Measurements from ENCODE around the gene TMEM248. TPM values are rescaled to one million over a fixed set of nuclear protein-coding genes. Genes with fewer than 3 reads are reported as not detected.
"Not testable (repeated sequence)": the region's sequence is repeated elsewhere in the genome, so short reads cannot be mapped to it uniquely, and the experiment has no call there.

Gene TMEM248
- total and polyA plus RNA-seq, 2 donors (not counting 3 experiments of a cell fraction or from before 2014, with no cell fraction given), result 107 to 220 TPM

DNA sequence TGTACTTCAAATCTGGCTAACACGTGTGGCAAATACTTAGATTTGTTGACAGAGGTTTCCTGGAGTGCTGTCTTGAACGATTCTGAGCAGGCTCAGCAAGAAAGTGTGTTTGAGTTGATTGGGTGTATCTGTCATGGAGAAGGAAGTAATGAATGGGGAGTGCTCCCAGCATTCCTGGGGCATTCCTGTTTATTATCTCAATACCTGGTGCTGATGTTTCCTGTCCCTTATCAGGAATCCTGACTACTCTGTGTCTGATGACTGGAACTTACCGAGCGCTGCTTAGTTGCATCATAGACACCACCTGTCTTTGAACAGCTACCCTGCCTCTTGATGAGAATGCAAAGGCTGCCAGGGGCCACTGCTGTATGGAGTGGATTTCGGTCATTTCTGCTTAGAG, 41.0 kb upstream of the TMEM248 start:
- BruUV-seq (replicated peaks), result no TSS peak
- H3K79me2 ChIP-seq (ENCODE audit: control insufficient read depth, insufficient read depth, low read length), result no peaks in the 10 kb centered on the region
- intact Hi-C loops (cut with micrococcal nuclease) (no loop called here), dilution Hi-C loops (cut with MboI; ENCODE audit: extremely low pct_ligation_motif_present, low sequenced_read_pairs) (no loop called here)
- H3K9ac ChIP-seq (replicated peaks; ENCODE audit: extremely low read depth, insufficient read depth, low read length), result no peak overlapping the region
- H3K27me3 ChIP-seq (ENCODE audit: control insufficient read depth in 2 of 2, insufficient read depth in 2 of 2, low read length in 2 of 2), result no peaks in the 10 kb centered on the region
- no peak overlapping the region for H3K4me2 ChIP-seq (ENCODE audit: insufficient read depth, low read length)
- ChIA-PET CTCF (no interaction called here), POLR2A (no interaction called here)
- H2AFZ ChIP-seq (ENCODE audit: low read depth, low read length), result no peak overlapping the region
- no peak overlapping the region for H3K4me3 ChIP-seq (replicated peaks in 1 of 3; ENCODE audit: insufficient read depth in 1 of 3, low read depth in 1 of 3, low read length in 3 of 3)
- no peak for DNase-seq (ENCODE audit: low read depth, low spot score)
- H3K4me1 ChIP-seq (ENCODE audit: control insufficient read depth, extremely low read depth, insufficient read depth, low read length), result no peaks in the 10 kb centered on the region
- no peak for FAIRE-seq
- H3K9me1 ChIP-seq (replicated peaks; ENCODE audit: control insufficient read depth, extremely low read depth, insufficient read depth, low read length), result no peaks in the 10 kb centered on the region
- H4K20me1 ChIP-seq (replicated peaks; ENCODE audit: control insufficient read depth, extremely low read depth, insufficient read depth, low read length), result no peaks in the 10 kb centered on the region
- TF ChIP-seq FOS (IDR thresholded peaks at IDR 0.05; ENCODE audit: borderline replicate concordance, insufficient read depth, low read length) (no peak), POLR2A (IDR thresholded peaks at IDR 0.05; ENCODE audit: low read depth, low read length) (no peak), GATA2 (IDR thresholded peaks at IDR 0.05; ENCODE audit: insufficient read depth, insufficient read length, low read depth, low read length) (no peak), POLR2AphosphoS5 (IDR thresholded peaks at IDR 0.05; ENCODE audit: insufficient read depth, low read depth, low read length) (no peak), EZH2 (IDR thresholded peaks at IDR 0.05; ENCODE audit: borderline replicate concordance, low read depth, low read length, severe bottlenecking) (no peak)
- H3K27ac ChIP-seq (ENCODE audit: insufficient read depth, low read depth, low read length), result no peak overlapping the region
- no peaks in the 10 kb centered on the region for H3K9me3 ChIP-seq (replicated peaks; ENCODE audit: control insufficient read depth, insufficient read depth, low read length)
- no peaks in the 10 kb centered on the region for H3K36me3 ChIP-seq (ENCODE audit: control insufficient read depth in 2 of 2, extremely low read depth in 1 of 2, insufficient read depth in 2 of 2, low read length in 2 of 2)

DNA sequence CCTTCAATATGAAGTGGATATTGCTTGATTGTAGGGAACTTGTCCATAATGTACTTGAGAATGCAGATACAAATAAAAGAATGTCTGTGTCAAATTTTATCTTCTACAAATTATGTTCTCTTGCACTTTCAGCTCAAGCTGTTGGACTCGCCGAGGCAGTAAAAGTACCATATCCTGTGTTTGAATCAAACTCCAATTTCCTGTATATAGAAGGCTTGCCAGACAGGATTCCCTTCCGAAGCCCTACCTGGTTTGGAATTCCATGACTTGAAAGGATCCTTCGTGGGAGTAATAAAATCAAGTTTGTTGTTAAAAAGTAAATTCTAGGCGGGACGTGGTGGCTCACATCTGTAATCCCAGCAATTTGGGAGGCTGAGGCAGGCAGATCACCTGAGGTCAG, 40.4 kb upstream of the TMEM248 start:
- POLR2A ChIA-PET; H2AFZ ChIP-seq (ENCODE audit: low read depth, low read length); H3K79me2 ChIP-seq (ENCODE audit: control insufficient read depth, insufficient read depth, low read length); H3K27ac ChIP-seq (ENCODE audit: insufficient read depth, low read depth, low read length); FAIRE-seq; H3K27me3 ChIP-seq (ENCODE audit: control insufficient read depth in 2 of 2, insufficient read depth in 2 of 2, low read length in 2 of 2); H3K9me1 ChIP-seq (replicated peaks; ENCODE audit: control insufficient read depth, extremely low read depth, insufficient read depth, low read length); H3K4me3 ChIP-seq (replicated peaks in 1 of 3; ENCODE audit: insufficient read depth in 1 of 3, low read depth in 1 of 3, low read length in 3 of 3); H3K4me2 ChIP-seq (ENCODE audit: insufficient read depth, low read length); H3K36me3 ChIP-seq (ENCODE audit: control insufficient read depth in 2 of 2, extremely low read depth in 1 of 2, insufficient read depth in 2 of 2, low read length in 2 of 2); H3K9me3 ChIP-seq (replicated peaks; ENCODE audit: control insufficient read depth, insufficient read depth, low read length); H3K9ac ChIP-seq (replicated peaks; ENCODE audit: extremely low read depth, insufficient read depth, low read length); CTCF ChIA-PET; H3K4me1 ChIP-seq (ENCODE audit: control insufficient read depth, extremely low read depth, insufficient read depth, low read length); DNase-seq (ENCODE audit: low read depth, low spot score); dilution Hi-C loops (cut with MboI; ENCODE audit: extremely low pct_ligation_motif_present, low sequenced_read_pairs); intact Hi-C loops (cut with micrococcal nuclease); BruUV-seq (replicated peaks); H4K20me1 ChIP-seq (replicated peaks; ENCODE audit: control insufficient read depth, extremely low read depth, insufficient read depth, low read length): not testable (repeated sequence)
